WERI-Rb-1 (cell line): ENCODE results near the gene MED22.
"Not testable (repeated sequence)": the region's sequence is repeated elsewhere in the genome, so short reads cannot be mapped to it uniquely, and the experiment has no call there.

ENCODE experiments used
- DNase-seq: peaks from one replicate; pipeline ENCODE4 v3.0.0-alpha.2; 2020
- H3K27ac ChIP-seq: fragments of 250-450 bp; sonication (Bioruptor Pico); 2 replicates; pipeline ENCODE4 v1.5.1; 2020; ENCODE audit warnings: mild to moderate bottlenecking, moderate library complexity
- H3K27me3 ChIP-seq: fragments of 250-450 bp; sonication (Bioruptor Pico); 2 replicates; pipeline ENCODE4 v1.5.1; 2021; ENCODE audit warnings: mild to moderate bottlenecking, low read depth, moderate library complexity; ENCODE audit not compliant: insufficient read depth, severe bottlenecking
- H3K36me3 ChIP-seq: fragments of 250-450 bp; sonication (Bioruptor Pico); 2 replicates; pipeline ENCODE4 v1.5.1; 2020; ENCODE audit warnings: mild to moderate bottlenecking, moderate library complexity
- H3K4me3 ChIP-seq: 2 replicates; pipeline ENCODE4 v1.5.1; 2011; ENCODE audit warnings: low read depth, mild to moderate bottlenecking, control low read depth, low read length
- H3K9me3 ChIP-seq: fragments of 250-450 bp; sonication (Bioruptor Pico); 2 replicates; pipeline ENCODE4 v1.5.1; 2021; ENCODE audit warnings: mild to moderate bottlenecking, moderate library complexity; ENCODE audit not compliant: severe bottlenecking
- TF ChIP-seq, protein P1 (sequence below): IDR thresholded peaks from 2 replicates; pipeline ENCODE4 v1.5.1; 2011; ENCODE audit warnings: low read depth, mild to moderate bottlenecking, control low read depth, inconsistent platforms, low read length

MED22 gene

DNA sequence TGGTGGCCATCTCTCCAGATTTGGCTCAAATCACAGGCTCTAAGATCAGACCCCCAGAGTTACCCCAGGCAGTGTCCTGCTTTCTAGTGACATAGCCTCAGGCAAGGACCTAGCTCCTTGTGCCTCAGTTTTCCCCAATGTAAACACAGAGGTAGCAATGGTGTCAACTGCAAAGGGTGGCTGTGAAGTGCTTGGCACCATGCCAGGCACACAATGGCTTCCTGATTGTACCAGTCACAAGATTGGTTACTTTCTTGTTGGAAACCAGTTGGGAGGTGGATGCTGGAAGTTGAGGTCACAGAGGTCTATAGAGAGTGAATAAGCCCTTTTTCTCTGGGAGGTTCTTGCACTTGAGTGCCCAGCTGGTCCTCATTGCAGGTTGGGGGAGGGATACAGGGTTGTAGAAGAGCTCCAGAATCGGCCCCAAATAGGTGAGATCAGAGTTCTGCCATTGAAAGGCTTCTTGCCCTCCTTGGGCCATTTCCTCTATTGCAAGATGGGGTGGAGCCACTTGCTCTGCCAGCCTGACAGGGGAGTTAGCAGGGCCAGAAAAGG lies 30.6 kb upstream of the MED22 start:
- TF ChIP-seq, protein P1, sequence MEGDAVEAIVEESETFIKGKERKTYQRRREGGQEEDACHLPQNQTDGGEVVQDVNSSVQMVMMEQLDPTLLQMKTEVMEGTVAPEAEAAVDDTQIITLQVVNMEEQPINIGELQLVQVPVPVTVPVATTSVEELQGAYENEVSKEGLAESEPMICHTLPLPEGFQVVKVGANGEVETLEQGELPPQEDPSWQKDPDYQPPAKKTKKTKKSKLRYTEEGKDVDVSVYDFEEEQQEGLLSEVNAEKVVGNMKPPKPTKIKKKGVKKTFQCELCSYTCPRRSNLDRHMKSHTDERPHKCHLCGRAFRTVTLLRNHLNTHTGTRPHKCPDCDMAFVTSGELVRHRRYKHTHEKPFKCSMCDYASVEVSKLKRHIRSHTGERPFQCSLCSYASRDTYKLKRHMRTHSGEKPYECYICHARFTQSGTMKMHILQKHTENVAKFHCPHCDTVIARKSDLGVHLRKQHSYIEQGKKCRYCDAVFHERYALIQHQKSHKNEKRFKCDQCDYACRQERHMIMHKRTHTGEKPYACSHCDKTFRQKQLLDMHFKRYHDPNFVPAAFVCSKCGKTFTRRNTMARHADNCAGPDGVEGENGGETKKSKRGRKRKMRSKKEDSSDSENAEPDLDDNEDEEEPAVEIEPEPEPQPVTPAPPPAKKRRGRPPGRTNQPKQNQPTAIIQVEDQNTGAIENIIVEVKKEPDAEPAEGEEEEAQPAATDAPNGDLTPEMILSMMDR, result no peak
- Histone ChIP-seq H3K9me3 (peaks cover 10% of the 10 kb centered on the region), H3K27ac (no peak overlapping the region), H3K4me3 (no peak overlapping the region), H3K36me3 (peaks cover 10% of the 10 kb centered on the region), H3K27me3 (no peaks in the 10 kb centered on the region)
- DNase-seq, result no peak

DNA sequence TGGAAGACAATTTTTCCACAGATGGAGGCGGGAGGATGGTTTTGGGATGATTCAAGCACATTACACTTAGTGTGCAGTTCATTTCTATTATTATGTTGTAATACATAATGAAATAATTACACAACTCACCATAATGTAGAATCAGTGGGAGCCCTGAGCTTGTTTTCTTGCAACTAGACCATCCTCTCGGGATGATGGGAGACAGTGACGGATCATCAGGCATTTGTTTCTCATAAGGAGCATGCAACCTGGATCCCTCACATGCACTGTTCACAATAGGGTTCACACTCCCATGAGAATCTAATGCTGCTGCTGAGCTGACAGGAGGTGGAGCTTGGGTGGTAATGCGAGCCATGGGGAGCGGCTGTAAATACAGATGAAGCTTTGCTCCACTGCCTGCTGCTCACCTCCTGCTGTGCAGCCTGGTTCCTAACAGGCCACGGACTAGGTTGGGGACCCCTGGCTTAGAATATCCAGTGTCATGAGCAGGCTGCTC lies 29.8 kb upstream of the MED22 start:
- Histone ChIP-seq H3K27ac (no peak overlapping the region), H3K9me3 (peaks cover 10% of the 10 kb centered on the region), H3K4me3 (no peak overlapping the region), H3K36me3 (peaks cover 17% of the 10 kb centered on the region), H3K27me3 (no peaks in the 10 kb centered on the region)
- DNase-seq, result peak; percentile 62
- TF ChIP-seq, protein P1, result no peak

DNA sequence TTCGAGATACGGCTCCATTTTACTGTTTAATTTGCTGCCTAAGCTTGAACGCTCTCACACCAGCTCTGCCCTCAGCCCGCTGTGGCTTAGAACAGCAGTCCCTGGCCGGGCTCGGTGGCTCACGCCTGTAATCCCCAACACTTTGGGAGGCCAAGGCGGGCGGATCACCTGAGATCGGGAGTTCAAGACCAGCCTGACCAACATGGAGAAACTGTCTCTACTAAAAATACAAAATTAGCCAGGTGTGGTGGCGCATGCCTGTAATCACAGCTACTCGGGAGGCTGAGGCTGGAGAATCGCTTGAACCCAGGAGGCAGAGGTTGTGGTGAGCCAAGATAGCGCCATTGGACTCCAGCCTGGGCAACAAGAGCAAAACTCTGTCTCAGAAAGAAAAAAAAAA lies 29.3 kb upstream of the MED22 start:
- not testable (repeated sequence) for DNase-seq, H3K27me3 ChIP-seq, H3K27ac ChIP-seq, H3K4me3 ChIP-seq, H3K9me3 ChIP-seq
- H3K36me3 ChIP-seq, result peaks cover 22% of the 10 kb centered on the region

DNA sequence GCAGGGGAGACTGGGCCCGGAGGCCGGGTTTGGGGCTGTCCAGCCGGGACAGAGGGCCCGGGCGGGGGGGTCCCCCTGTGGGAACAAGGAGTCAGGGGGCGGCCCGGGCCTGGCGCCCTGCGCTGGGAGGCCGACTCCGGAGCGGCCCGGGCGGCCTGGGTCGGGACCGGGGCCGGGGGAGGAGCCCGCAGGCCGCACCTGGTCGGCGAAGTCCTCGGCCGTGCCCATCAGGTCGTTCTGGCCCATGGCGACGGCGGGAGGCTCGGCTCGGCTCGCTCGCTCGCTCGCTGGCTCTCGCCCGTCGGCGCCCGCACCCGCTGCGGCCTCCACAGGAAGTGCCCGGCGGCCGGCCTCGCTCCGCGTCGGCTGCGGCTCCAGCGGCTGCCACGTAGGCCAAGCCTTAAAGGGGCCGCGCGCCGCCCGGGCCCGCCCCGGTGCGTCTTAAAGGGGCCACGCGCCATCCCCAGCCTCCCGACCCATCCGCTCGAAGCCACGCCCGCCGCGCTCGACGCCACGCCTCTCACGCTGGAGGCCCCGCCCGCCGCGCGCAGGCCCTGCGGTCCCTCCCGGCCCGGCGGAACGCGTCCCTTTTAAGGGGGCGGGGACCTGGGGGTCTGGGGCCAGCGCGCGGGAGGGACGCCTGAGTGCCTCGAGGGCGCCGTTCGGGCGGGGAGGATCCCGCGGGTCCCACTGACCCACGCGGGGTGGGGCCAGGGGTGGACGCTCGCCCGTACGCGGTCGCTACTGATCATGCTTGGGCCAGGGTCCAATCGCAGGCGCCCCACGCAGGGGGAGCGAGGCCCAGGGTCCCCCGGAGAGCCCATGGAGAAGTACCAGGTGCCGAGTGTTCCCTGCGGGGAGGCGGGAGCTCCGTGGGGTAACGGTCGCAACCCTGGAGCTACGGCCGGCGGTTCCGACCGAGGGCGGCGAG lies 28.1 kb upstream of the MED22 start, which contains the start of the genes STKLD1 and SURF4:
Gene STKLD1, plus strand, starts transcription at position 643 of the 931 bp plus-strand sequence. Its CDS starts 108 bp downstream, at position 751.
Gene SURF4, minus strand, starts transcription at position 337 of the 931 bp plus-strand sequence. Its CDS starts 91 bp downstream, at position 246.
- Histone ChIP-seq H3K4me3 (peak within 1 kb of the TSS; percentile 78), H3K27me3 (no peaks in the 10 kb centered on the region), H3K27ac (peak within 1 kb of the TSS; percentile 94), H3K9me3 (peaks cover 10% of the 10 kb centered on the region), H3K36me3 (peaks cover 25% of the 10 kb centered on the region)
- TF ChIP-seq, protein P1, result no peak
- DNase-seq, result peak; percentile 95

DNA sequence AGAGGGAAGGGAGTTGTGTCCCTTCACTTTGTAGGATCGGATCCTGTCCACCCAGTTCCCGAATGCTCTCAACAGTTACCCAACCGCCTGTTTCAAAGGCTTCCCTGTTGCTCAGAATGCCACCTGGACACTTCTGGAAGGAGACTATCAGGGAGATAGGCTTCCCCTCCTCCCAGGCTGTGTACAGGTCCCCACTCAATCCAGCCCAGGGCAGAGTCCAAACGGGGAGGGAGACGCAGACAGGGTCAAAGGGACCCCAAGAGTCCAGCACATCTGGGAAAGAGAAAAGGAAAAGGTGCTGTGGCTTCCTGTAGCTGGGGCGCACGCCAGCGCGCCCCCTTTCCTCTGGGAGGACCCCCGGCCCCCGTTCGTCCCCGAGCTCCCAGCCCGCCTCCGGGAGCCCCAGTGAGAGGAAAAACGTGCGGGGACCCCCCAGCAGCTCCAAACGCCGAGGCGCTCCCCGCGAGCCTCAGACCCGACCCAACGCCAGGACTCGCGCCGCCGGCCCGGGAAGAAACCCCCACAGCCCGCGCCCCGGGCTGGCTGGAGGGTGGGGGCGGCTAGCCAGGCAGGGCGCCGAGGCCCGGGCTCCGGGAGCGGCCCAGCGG lies 27.3 kb upstream of the MED22 start:
- Histone ChIP-seq H3K4me3 (peak overlapping the region; percentile 78), H3K27ac (peak overlapping the region; percentile 94), H3K36me3 (peaks cover 32% of the 10 kb centered on the region), H3K9me3 (peaks cover 10% of the 10 kb centered on the region), H3K27me3 (no peaks in the 10 kb centered on the region)
- TF ChIP-seq, protein P1, result peak; percentile 44
- peak; percentile 47 for DNase-seq
